ENCODE measurements around the gene BAIAP2.

GRCh38 chr17:81120149-81120484, 85.2 kb downstream of the BAIAP2 start:
- TF ChIP-seq POLR2AphosphoS5 (IDR thresholded peaks at IDR 0.05; ENCODE audit: borderline replicate concordance, low read depth, low read length) (no peak), EZH2 (IDR thresholded peaks at IDR 0.05) (no peak)
